Endodermal cell (in vitro differentiated cells): ENCODE results near the gene WDR20. TPM values are rescaled to one million over a fixed set of nuclear protein-coding genes. Genes with fewer than 3 reads are reported as not detected.

Experiments used
- DNase-seq: peaks from one replicate; pipeline ENCODE4 v3.0.0-alpha.2; 2017
- H3K27ac ChIP-seq: 2 replicates; pipeline ENCODE4 v1.5.1; 2013; ENCODE audit warnings: mild to moderate bottlenecking, low read depth, low read length, moderate library complexity
- H3K27me3 ChIP-seq: 2 replicates; pipeline ENCODE4 v1.6.1; 2013; ENCODE audit warnings: mild to moderate bottlenecking, low read length, moderate library complexity; ENCODE audit not compliant: insufficient read depth, control insufficient read depth, poor library complexity, severe bottlenecking
- H3K36me3 ChIP-seq: 2 replicates; pipeline ENCODE4 v1.7.0; 2013; ENCODE audit warnings: mild to moderate bottlenecking, low read length, moderate library complexity; ENCODE audit not compliant: control insufficient read depth, insufficient read depth
- H3K4me1 ChIP-seq: one replicate; pipeline ENCODE4 v1.7.0; 2013; ENCODE audit warnings: low read length; ENCODE audit not compliant: control insufficient read depth, insufficient read depth
- H3K4me3 ChIP-seq: 2 replicates; pipeline ENCODE4 v1.5.1; 2013; ENCODE audit warnings: mild to moderate bottlenecking, low read length, moderate library complexity
- H3K9ac ChIP-seq: 2 replicates; pipeline ENCODE4 v1.6.1; 2013; ENCODE audit warnings: mild to moderate bottlenecking, low read length, moderate library complexity; ENCODE audit not compliant: poor library complexity, severe bottlenecking; ENCODE audit errors: extremely low read depth
- H3K9me3 ChIP-seq: 2 replicates; pipeline ENCODE4 v1.6.1; 2013; ENCODE audit warnings: mild to moderate bottlenecking, low read length, moderate library complexity; ENCODE audit not compliant: control insufficient read depth
- H3K27ac Mint-ChIP-seq: 2 replicates; pipeline ENCODE4 v1.8.0; 2020; ENCODE audit warnings: mixed read lengths
- H3K27me3 Mint-ChIP-seq: 2 replicates; pipeline ENCODE4 v1.8.0; 2021; ENCODE audit warnings: mild to moderate bottlenecking, mixed read lengths; ENCODE audit not compliant: insufficient read depth
- H3K36me3 Mint-ChIP-seq: 2 replicates; pipeline ENCODE4 v1.8.0; 2020; ENCODE audit warnings: low read depth, mixed read lengths
- H3K4me1 Mint-ChIP-seq: 2 replicates; pipeline ENCODE4 v1.8.0; 2020; ENCODE audit warnings: mixed read lengths
- H3K4me3 Mint-ChIP-seq: 2 replicates; pipeline ENCODE4 v1.8.0; 2020; ENCODE audit warnings: mild to moderate bottlenecking, moderate library complexity, mixed read lengths
- H3K9me3 Mint-ChIP-seq: 2 replicates; pipeline ENCODE4 v1.8.0; 2020; ENCODE audit warnings: mild to moderate bottlenecking, mixed read lengths
- WGBS, 2 experiments: methylation state at CpG; one replicate each; pipeline versions ENCODE4 v1.1.5 to v1.1.7; 2013; ENCODE audit warnings: missing lambda C conversion rate in 2 of 2, mixed read lengths in 1 of 2; ENCODE audit not compliant: insufficient coverage in 1 of 2, insufficient read length in 1 of 2; 5-methylcytosine and 5-hydroxymethylcytosine counted together
- total RNA-seq, 2 donors: library from RNA; stranded (reverse); fragmentation: NEBNext Ultra II Directional in 1 of 2; extraction: Animal tissue kit (Norgen Biotek cat#: 25700) in 1 of 2; gene quantifications; 2 replicates in 1 of 2; 3 replicates in 1 of 2; pipeline ENCODE4 v1.2.1, GENCODE V29; 2021
- TF ChIP-seq, protein P1 (sequence below): fragments of 200-600 bp; sonication (generic); conservative IDR thresholded peaks from 2 replicates; pipeline ENCODE4 v1.5.0; 2021; ENCODE audit warnings: antibody characterized with exemption, mild to moderate bottlenecking

The WDR20 gene
- total RNA-seq, 2 donors from 2014 or later: 33.8 to 37.6 TPM

DNA sequence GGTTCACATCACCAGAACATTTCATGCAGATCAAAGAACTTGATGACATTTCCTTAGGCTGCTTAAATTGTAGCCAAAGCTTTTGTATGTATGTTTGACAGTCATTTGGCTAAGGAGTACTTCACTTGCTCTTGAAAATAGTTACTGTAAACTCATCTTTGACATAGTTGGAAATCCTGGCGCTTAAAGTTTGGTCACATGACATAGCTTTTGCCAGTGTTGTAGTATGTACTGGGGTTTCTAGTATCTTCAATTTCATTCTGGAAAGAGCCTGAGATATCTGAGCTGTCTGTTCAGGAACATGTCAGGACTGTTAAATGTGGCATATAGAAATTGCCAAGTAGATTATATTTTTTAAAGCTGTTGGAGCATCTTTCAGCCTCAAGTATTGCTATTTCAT, 55.7 kb downstream of the WDR20 start:
- Mint-ChIP-seq H3K36me3 (peaks cover 35% of the 10 kb centered on the region), H3K27me3 (no peaks in the 10 kb centered on the region)

DNA sequence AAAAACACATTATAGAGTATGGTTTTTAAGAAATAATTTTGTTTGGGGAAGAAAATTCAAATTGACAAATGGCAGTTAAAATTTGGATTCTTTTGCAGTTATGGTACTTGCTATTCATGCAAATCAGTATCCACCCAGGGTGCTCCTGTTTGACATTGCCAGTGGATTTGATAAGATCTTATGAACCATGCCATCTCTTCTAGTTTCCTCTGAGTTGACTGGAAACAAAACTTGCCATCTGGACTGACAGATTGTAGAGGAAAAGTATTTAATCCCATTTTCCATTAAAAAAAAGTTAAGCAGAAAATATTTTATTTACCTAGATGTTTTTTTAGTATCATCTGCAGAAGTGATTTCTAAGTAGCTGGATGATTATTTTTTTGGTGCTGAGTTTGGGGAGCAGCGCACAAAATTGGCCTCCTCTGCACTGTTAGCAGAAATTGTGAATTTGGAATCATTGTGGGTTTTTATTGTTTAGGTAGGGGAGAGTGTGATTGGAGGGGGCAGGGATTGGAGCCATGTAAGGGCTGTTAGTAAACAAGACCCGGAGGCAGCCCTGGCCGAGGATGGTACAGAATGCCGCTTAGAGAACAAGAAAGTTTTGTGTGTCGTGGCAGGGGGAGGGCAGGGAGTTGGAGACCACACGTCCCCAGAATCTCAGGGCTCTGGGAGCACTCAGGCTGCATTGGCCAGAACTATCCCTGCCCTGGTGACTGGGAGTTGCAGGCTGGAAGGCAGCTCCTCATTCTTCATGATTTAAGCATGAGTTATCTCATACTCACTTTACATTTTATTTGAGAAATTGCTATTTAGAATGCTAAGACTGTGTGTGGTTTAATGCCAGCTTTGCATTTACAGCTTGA, 56.6 kb downstream of the WDR20 start:
- H3K27me3 Mint-ChIP-seq: no peaks in the 10 kb centered on the region
- H3K9ac ChIP-seq: no peak overlapping the region
- TF ChIP-seq, protein P1, sequence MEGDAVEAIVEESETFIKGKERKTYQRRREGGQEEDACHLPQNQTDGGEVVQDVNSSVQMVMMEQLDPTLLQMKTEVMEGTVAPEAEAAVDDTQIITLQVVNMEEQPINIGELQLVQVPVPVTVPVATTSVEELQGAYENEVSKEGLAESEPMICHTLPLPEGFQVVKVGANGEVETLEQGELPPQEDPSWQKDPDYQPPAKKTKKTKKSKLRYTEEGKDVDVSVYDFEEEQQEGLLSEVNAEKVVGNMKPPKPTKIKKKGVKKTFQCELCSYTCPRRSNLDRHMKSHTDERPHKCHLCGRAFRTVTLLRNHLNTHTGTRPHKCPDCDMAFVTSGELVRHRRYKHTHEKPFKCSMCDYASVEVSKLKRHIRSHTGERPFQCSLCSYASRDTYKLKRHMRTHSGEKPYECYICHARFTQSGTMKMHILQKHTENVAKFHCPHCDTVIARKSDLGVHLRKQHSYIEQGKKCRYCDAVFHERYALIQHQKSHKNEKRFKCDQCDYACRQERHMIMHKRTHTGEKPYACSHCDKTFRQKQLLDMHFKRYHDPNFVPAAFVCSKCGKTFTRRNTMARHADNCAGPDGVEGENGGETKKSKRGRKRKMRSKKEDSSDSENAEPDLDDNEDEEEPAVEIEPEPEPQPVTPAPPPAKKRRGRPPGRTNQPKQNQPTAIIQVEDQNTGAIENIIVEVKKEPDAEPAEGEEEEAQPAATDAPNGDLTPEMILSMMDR: no peak
- H3K4me1 Mint-ChIP-seq: peaks cover 17% of the 10 kb centered on the region
- no peak overlapping the region for H3K27ac ChIP-seq
- H3K4me1 ChIP-seq: no peaks in the 10 kb centered on the region
- no peaks in the 10 kb centered on the region for H3K27me3 ChIP-seq
- no peak overlapping the region for H3K27ac Mint-ChIP-seq
- H3K36me3 ChIP-seq: peaks cover 51% of the 10 kb centered on the region
- H3K9me3 Mint-ChIP-seq: no peaks in the 10 kb centered on the region
- H3K4me3 Mint-ChIP-seq: no peak overlapping the region
- no peak for DNase-seq
- H3K9me3 ChIP-seq: no peaks in the 10 kb centered on the region
- H3K36me3 Mint-ChIP-seq: peaks cover 38% of the 10 kb centered on the region
- H3K4me3 ChIP-seq: no peak overlapping the region
- WGBS, 2 experiments: 95 to 96% methylated on average over 4 to 6 of the region's 6 CpGs

More for the DNA sequence above, 55.7 kb downstream of the WDR20 start:
- Histone ChIP-seq H3K27me3 (no peaks in the 10 kb centered on the region), H3K9me3 (no peaks in the 10 kb centered on the region), H3K4me3 (no peak overlapping the region), H3K9ac (no peak overlapping the region), H3K27ac (no peak overlapping the region), H3K4me1 (peaks cover 4% of the 10 kb centered on the region), H3K36me3 (peaks cover 50% of the 10 kb centered on the region)
- no peak for DNase-seq
- Mint-ChIP-seq H3K9me3 (no peaks in the 10 kb centered on the region), H3K27ac (no peak overlapping the region), H3K4me3 (no peak overlapping the region), H3K4me1 (peaks cover 22% of the 10 kb centered on the region)
- TF ChIP-seq, protein P1: no peak
- WGBS, 2 experiments: 97 to 100% methylated on average over 1 of the region's 1 CpG

DNA sequence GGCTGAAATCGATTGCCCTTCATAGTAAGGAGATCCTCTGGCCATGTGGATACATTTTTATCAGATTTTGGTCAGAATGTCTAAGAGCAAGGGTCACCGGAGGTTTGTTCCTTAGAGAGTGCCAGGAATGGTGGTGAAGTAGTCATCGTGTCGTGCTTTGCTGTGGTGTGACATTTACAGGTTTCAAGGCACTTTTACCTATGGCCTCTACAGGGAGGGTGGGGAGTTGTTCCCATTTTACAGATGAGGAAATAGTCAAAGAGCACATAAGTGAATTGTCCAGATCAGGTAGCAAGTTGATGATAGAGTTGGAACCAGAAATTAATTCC, 57.2 kb downstream of the WDR20 start:
- 73 to 75% methylated on average over 4 of the region's 4 CpGs for WGBS, 2 experiments
- Histone ChIP-seq H3K9ac (no peak overlapping the region), H3K9me3 (no peaks in the 10 kb centered on the region), H3K4me3 (no peak overlapping the region), H3K4me1 (no peaks in the 10 kb centered on the region), H3K27me3 (no peaks in the 10 kb centered on the region), H3K36me3 (peaks cover 56% of the 10 kb centered on the region), H3K27ac (no peak overlapping the region)
- no peak for DNase-seq
- Mint-ChIP-seq H3K36me3 (peaks cover 39% of the 10 kb centered on the region), H3K4me3 (no peak overlapping the region), H3K9me3 (no peaks in the 10 kb centered on the region), H3K27me3 (no peaks in the 10 kb centered on the region), H3K4me1 (peaks cover 13% of the 10 kb centered on the region), H3K27ac (peak overlapping the region; percentile 23)
- TF ChIP-seq, protein P1: no peak
